SH-SY5Y (cell line): ENCODE measurements around the gene USPL1.

Experiments
- GATA2 ChIP-seq: IDR thresholded peaks from 2 replicates; pipeline ENCODE4 v1.6.1; 2011; ENCODE audit warnings: mild to moderate bottlenecking, low read depth, low read length
- GATA3 ChIP-seq: IDR thresholded peaks from 2 replicates; pipeline ENCODE4 v1.6.1; 2011; ENCODE audit warnings: low read depth, mild to moderate bottlenecking, low read length, moderate library complexity

USPL1 gene

GRCh38 chr13:30617315-30618185 is at the start of gene USPL1:
USPL1 (plus strand) TSS chr13:30617920; CDS start chr13:30621141, 3,221 bp downstream.
- TF ChIP-seq GATA3 (no peak), GATA2 (no peak; the same call in 1 of the 2 replicates)

DNA sequence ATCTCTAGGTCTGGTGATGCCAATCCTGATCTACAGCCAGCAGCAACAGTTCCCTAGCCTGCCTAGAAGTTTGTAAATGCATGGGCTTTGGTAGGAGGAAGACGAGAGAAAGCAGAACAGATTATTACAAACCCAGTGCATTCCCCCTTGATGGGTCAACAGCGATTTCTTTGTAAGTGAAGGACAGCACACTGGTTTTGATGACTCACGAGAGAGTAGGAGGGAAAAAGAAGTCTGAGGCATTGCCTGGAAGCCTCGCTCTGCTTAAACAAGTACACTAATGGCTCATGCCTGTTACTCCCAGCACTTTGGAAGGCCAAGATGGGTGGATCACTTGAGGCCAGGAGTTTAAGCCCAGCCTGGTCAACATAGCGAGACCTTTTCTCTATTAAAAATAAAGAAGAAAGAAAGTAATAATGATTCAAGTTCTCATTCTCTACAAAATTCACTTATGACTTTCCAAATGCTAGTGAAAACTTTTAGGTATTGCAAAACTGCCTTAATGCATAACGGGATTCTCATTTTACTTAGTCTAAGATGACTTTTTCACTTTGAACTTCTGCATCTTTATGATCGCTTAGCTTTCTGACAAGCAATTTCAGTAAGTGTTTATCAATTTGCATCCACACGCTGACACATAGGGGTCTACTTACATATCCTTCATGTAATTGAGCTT is 47.7 kb upstream of the USPL1 start:
- TF ChIP-seq GATA3 (no peak), GATA2 (no peak)

DNA sequence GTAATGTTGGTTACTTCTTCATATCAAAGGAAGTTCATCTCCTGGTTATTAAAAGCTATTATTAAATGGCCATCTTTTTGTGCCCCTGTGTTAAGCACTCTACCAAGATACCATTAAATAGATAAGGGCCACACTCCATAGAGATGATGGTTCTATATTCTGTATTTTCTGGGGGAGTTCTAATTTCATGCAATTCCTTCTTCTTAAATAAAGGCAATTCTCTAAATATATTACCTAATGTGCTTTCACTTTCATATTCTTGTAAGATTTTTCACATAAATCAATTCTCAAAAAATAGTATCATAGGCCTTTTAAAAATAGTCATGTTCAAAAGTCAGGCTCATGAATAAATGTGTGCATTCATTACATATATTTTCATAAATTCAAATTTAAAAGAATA is 47.0 kb upstream of the USPL1 start:
- TF ChIP-seq GATA3 (no peak), GATA2 (no peak)

DNA sequence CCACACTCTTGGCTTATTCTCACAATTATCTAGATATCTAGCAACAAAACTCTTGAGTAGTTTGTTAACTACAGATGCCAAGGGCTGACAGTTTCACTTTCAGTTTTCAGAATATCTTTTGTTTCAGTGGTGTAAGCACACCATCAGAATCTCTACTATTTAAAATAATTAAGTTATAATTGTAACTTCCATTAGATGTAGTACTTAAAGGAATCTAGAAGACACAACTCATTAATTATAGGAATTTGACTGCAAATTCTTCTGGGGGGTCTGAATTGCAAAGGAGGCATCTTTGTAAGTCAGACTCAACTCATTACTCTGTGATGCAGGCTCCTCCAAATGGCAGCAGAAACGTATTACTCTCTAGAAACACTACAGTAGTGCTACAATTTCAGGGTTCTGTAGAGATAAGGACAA is 44.9 kb upstream of the USPL1 start:
- TF ChIP-seq GATA3: no peak
- no peak for TF ChIP-seq GATA2

GRCh38 chr13:30576528-30576927 is 41.2 kb upstream of the USPL1 start:
- TF ChIP-seq GATA3 (no peak), GATA2 (no peak)

GRCh38 chr13:30577401-30577852 is 40.3 kb upstream of the USPL1 start:
- no peak for TF ChIP-seq GATA2
- TF ChIP-seq GATA3: no peak

DNA sequence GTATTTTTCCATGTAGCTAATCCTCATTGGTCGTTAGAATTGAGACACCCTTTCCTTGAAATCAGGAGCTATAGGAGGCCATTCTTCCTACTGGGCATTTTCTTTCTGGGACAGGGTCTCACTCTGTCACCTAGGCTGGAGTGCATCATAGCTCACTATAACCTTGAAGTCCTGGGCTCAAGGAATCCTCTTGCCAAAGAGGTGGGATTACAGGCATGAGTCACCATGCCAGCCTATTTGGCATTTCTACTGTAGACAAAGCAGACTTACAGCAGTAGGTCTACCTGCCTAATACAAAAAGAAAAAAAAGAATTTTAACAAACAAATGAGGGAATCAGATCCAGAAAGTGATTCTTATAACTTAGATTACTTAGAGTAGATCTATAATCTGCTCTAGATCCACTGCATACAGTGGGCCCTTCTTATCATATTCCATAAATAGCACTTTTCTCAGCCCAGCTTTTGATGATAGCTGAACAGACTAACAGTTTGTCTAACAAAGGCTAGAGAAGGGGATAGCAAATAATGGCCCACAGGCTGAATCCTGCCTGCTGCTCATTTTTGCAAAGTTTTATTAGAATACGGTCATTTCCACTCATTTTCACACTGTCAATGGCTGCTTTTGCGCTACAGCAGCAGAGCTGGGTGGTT is 36.7 kb upstream of the USPL1 start:
- no peak for TF ChIP-seq GATA3
- TF ChIP-seq GATA2: no peak

DNA sequence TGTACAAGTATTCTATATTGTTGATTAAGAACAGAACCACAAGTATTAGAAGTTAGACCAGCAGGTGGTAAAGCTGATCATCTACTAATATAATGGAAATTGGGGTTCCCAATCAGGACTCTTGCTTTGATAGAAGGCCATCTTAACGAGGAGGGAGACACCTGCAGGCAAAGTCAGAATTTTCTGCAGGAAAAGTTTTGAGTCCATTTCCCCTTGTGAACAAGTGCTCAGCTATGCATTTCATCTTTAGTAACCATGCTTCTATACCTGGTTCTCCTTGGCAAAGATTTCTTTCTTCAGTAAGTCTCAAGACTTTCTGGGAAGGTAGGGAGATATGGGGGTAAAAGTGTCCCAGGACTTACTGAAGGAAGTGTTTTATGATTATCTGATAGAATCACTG is 36.1 kb upstream of the USPL1 start:
- TF ChIP-seq GATA3 (no peak), GATA2 (no peak)

GRCh38 chr13:30584051-30584731 is 33.5 kb upstream of the USPL1 start:
- TF ChIP-seq GATA3 (no peak), GATA2 (no peak)

- TF ChIP-seq GATA3: no peak
These were observed 31.9 kb upstream of the USPL1 start for GRCh38 chr13:30585748-30586262.

- TF ChIP-seq GATA2 (no peak), GATA3 (no peak)
These were observed 30.5 kb upstream of the USPL1 start for GRCh38 chr13:30587231-30587630.

- no peak for TF ChIP-seq GATA3
- no peak for TF ChIP-seq GATA2
These were observed 30.0 kb upstream of the USPL1 start for GRCh38 chr13:30587739-30588138.

DNA sequence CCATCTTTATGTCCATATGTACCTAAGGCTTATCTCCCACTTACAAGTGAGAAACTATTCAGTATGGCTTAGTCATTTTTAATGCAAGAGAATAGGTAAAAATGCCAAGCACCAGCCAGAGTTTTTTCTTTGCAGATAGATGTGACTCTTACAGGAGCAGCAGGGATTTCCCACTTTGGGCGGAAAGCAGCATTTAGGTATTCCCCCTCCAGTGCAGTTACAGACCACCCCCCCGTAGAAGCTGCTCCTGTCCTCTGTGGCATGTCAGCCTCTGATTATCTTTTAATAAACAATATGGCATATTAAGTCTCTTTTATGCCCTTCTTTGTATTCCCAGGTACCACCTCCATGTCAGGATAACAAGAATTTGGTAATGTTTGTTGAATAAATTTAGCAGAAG is 24.7 kb upstream of the USPL1 start:
- TF ChIP-seq GATA2: no peak
- TF ChIP-seq GATA3: no peak

- TF ChIP-seq GATA2 (no peak), GATA3 (no peak)
These were observed 17.2 kb upstream of the USPL1 start for GRCh38 chr13:30600496-30600895.
